NB4 (cell line): ENCODE data around the gene DSCAM.
"Not testable (repeated sequence)": the region's sequence is repeated elsewhere in the genome, so short reads cannot be mapped to it uniquely, and the experiment has no call there.

ENCODE experiments used
- DNase-seq: peaks from one replicate; pipeline ENCODE4 v3.0.0; 2010; ENCODE audit warnings: low read depth
- H3K4me3 ChIP-seq: one replicate; pipeline ENCODE4 v1.5.1; 2011; ENCODE audit warnings: mild to moderate bottlenecking, low read depth, low read length, moderate library complexity
- MYC ChIP-seq: IDR thresholded peaks from 2 replicates; pipeline ENCODE4 v1.6.1; 2011; ENCODE audit warnings: low read depth, low read length
- POLR2A ChIP-seq: IDR thresholded peaks from 2 replicates; pipeline ENCODE4 v1.6.1; 2011; ENCODE audit warnings: mild to moderate bottlenecking; ENCODE audit not compliant: insufficient read length; ENCODE audit errors: extremely low read depth
- TF ChIP-seq, protein P1 (sequence below): IDR thresholded peaks from 2 replicates; pipeline ENCODE4 v1.6.1; 2011; ENCODE audit warnings: low read depth, low read length
- TF ChIP-seq, protein P2 (sequence below): IDR thresholded peaks from one replicate; pipeline ENCODE4 v1.5.1; 2012; ENCODE audit warnings: low read depth, low read length

The DSCAM gene

DNA sequence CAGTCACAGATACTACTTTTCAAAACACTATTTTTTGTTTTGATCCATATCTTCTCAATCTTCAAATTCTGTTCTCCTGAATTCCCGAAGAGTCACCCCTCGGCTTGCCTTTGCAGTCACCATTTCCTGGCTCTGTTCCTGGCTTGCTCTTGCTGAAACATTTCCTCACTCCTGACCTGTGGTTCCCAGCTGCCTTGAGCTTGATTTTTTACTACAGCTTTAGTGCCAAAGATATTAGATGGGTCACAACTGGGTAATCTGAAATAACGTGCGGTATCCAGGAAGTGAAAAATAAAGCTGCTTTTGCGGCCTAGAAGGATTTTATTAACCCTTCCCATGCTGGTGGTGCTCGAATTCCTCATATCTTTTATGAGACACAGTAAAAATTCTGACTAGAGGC lies 660.9 kb downstream of the DSCAM start:
- TF ChIP-seq POLR2A (no peak), MYC (no peak)
- TF ChIP-seq, protein P1, sequence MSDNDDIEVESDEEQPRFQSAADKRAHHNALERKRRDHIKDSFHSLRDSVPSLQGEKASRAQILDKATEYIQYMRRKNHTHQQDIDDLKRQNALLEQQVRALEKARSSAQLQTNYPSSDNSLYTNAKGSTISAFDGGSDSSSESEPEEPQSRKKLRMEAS: no peak
- TF ChIP-seq, protein P2, sequence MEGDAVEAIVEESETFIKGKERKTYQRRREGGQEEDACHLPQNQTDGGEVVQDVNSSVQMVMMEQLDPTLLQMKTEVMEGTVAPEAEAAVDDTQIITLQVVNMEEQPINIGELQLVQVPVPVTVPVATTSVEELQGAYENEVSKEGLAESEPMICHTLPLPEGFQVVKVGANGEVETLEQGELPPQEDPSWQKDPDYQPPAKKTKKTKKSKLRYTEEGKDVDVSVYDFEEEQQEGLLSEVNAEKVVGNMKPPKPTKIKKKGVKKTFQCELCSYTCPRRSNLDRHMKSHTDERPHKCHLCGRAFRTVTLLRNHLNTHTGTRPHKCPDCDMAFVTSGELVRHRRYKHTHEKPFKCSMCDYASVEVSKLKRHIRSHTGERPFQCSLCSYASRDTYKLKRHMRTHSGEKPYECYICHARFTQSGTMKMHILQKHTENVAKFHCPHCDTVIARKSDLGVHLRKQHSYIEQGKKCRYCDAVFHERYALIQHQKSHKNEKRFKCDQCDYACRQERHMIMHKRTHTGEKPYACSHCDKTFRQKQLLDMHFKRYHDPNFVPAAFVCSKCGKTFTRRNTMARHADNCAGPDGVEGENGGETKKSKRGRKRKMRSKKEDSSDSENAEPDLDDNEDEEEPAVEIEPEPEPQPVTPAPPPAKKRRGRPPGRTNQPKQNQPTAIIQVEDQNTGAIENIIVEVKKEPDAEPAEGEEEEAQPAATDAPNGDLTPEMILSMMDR: no peak
- no peak for DNase-seq
- H3K4me3 ChIP-seq: no peak overlapping the region

GRCh38 chr21:40185208-40185607 lies 661.8 kb downstream of the DSCAM start:
- H3K4me3 ChIP-seq: no peak overlapping the region
- TF ChIP-seq MYC: no peak
- TF ChIP-seq, protein P2: no peak
- TF ChIP-seq, protein P1: no peak
- TF ChIP-seq POLR2A: no peak
- DNase-seq: no peak

- not testable (repeated sequence) for H3K4me3 ChIP-seq, DNase-seq
These were observed 664.5 kb downstream of the DSCAM start for GRCh38 chr21:40182491-40182890.

GRCh38 chr21:40179166-40179565 lies 667.8 kb downstream of the DSCAM start:
- no peak overlapping the region for H3K4me3 ChIP-seq
- TF ChIP-seq POLR2A (no peak), MYC (no peak)
- TF ChIP-seq, protein P1: no peak
- TF ChIP-seq, protein P2: no peak
- no peak for DNase-seq

GRCh38 chr21:40178726-40179125 lies 668.2 kb downstream of the DSCAM start:
- no peak overlapping the region for H3K4me3 ChIP-seq
- no peak for DNase-seq

DNA sequence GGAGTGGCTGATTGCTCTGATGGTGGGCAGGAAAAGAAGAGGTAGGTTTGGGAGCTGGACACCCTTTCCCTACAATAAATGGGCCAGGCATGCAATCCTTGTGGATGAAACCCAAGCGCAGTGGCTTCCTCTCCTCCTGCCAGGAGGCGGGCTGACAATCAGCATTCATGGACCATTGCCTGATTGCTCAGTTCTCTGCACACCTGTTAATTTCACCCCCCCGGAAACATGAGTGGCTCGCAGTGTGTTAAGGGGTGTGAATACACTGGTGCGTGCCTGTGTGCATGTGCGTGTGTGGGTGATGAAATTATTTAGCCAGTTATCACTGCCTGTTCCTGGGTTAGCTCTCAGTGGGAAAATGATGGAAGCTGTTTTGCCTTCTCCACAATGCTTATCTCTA lies 669.0 kb downstream of the DSCAM start:
- TF ChIP-seq MYC (no peak), POLR2A (no peak)
- TF ChIP-seq, protein P2: no peak
- TF ChIP-seq, protein P1: no peak
- DNase-seq: no peak
- H3K4me3 ChIP-seq: no peak overlapping the region

More at GRCh38 chr21:40178726-40179125, 668.2 kb downstream of the DSCAM start:
- TF ChIP-seq, protein P2: no peak
- TF ChIP-seq, protein P1: no peak
- TF ChIP-seq MYC (no peak), POLR2A (no peak)
